ENCODE measurements around the gene SBSN. TPM values are rescaled to one million over a fixed set of nuclear protein-coding genes. Genes with fewer than 3 reads are reported as not detected.
A peak's percentile ranks its signal among the peaks of the same experiment; 100 is the strongest.

The SBSN gene
- total and polyA plus RNA-seq, 9 of the 15 experiments (the other 6 are each of a cell fraction or from before 2014, with no cell fraction given), result 0.05 TPM; not detected in 8

GRCh38 chr19:35557539-35558399 is 29.7 kb upstream of the SBSN start (continued):
- TF ChIP-seq CLOCK (CRISPR knock-in tag; IDR thresholded peaks at IDR 0.05; ENCODE audit: borderline replicate concordance), result no peak
- TF ChIP-seq TAF9B (IDR thresholded peaks at IDR 0.05; ENCODE audit: partially characterized antibody), result no peak
- no peak for TF ChIP-seq ZNF277 (CRISPR knock-in tag; IDR thresholded peaks at IDR 0.05; ENCODE audit: borderline replicate concordance)
- TF ChIP-seq ZNF75A (CRISPR knock-in tag; IDR thresholded peaks at IDR 0.05), result no peak
- peak; percentile 16; the same call in 1 of the 2 replicates for TF ChIP-seq ATF7 (IDR thresholded peaks at IDR 0.05)
- no peak for TF ChIP-seq LARP7 (IDR thresholded peaks at IDR 0.05)
- no peak for TF ChIP-seq KDM4B (IDR thresholded peaks at IDR 0.05; ENCODE audit: borderline replicate concordance in 2 of 2, low read depth in 1 of 2)
- no peak for TF ChIP-seq ZBTB8A (IDR thresholded peaks at IDR 0.05; ENCODE audit: partially characterized antibody)
- peak in 1 of 3 experiments; percentile 17 for TF ChIP-seq YY1 (IDR thresholded peaks at IDR 0.05; ENCODE audit: borderline replicate concordance in 1 of 3, control insufficient read depth in 1 of 3, extremely low read depth in 1 of 3, insufficient read depth in 3 of 3, insufficient read length in 1 of 3, insufficient replicate concordance in 2 of 3, low read depth in 1 of 3, low read length in 2 of 3)
- TF ChIP-seq MEF2D (tag; conservative IDR thresholded peaks at IDR 0.05; ENCODE audit: low read depth), result no peak

Measured in K562 (cell line).